WTC11 (cell line): ENCODE results near the gene MYO15A. TPM values are rescaled to one million over a fixed set of nuclear protein-coding genes. Genes with fewer than 3 reads are reported as not detected.

ENCODE experiments used
- ATAC-seq: fragments of 200-7000 bp; cut with Tn5 transposase; 2 replicates; pipeline ENCODE4 v1.10.0; 2021; ENCODE audit warnings: mild to moderate bottlenecking, moderate library complexity
- CTCF ChIA-PET: fragments of 300-600 bp; sonication (Branson Sonifier 250); formaldehyde crosslinking; loops from one replicate; lab custom pipeline; 2021; ENCODE audit warnings: antibody characterized with exemption; lab: Charles Lee
- POLR2A ChIA-PET: fragments of 350-600 bp; sonication (Branson Sonifier 250); formaldehyde crosslinking; loops from one replicate; lab custom pipeline; 2021; ENCODE audit warnings: antibody characterized with exemption; lab: Charles Lee
- DNase-seq: peaks from one replicate; pipeline ENCODE4 v3.0.0; 2021; ENCODE audit warnings: low spot score
- H3K27ac Mint-ChIP-seq: 2 replicates; pipeline ENCODE4 v1.8.0; 2021; ENCODE audit warnings: mixed read lengths
- H3K27me3 Mint-ChIP-seq: 2 replicates; pipeline ENCODE4 v1.8.0; 2021; ENCODE audit warnings: low read depth, mild to moderate bottlenecking, moderate library complexity, mixed read lengths
- H3K36me3 Mint-ChIP-seq: 2 replicates; pipeline ENCODE4 v1.8.0; 2021; ENCODE audit warnings: mixed read lengths
- H3K4me1 Mint-ChIP-seq: 2 replicates; pipeline ENCODE4 v1.8.0; 2022; ENCODE audit warnings: mixed read lengths
- H3K4me3 Mint-ChIP-seq: 2 replicates; pipeline ENCODE4 v1.8.0; 2021; ENCODE audit warnings: mild to moderate bottlenecking, moderate library complexity, mixed read lengths
- H3K9me3 Mint-ChIP-seq: 2 replicates; pipeline ENCODE4 v1.8.0; 2021; ENCODE audit warnings: mixed read lengths
- CBFB ChIP-seq: sonication (generic); formaldehyde crosslinking; IDR thresholded peaks from 2 replicates; pipeline ENCODE4 v1.8.1; 2022; ENCODE audit warnings: mild to moderate bottlenecking, low read depth, missing genetic modification reagents
- CREM ChIP-seq: sonication (generic); formaldehyde crosslinking; IDR thresholded peaks from 2 replicates; pipeline ENCODE4 v1.8.1; 2022; ENCODE audit warnings: mild to moderate bottlenecking, missing genetic modification reagents, moderate library complexity
- FOXP1 ChIP-seq: sonication (generic); formaldehyde crosslinking; IDR thresholded peaks from 2 replicates; pipeline ENCODE4 v1.8.0; 2022; ENCODE audit warnings: missing genetic modification reagents, mild to moderate bottlenecking, moderate library complexity, borderline replicate concordance
- NFE2L1 ChIP-seq: sonication (generic); formaldehyde crosslinking; IDR thresholded peaks from 2 replicates; pipeline ENCODE4 v1.8.1; 2023; ENCODE audit warnings: missing genetic modification reagents
- PREB ChIP-seq: sonication (generic); formaldehyde crosslinking; IDR thresholded peaks from 2 replicates; pipeline ENCODE4 v1.8.1; 2022; ENCODE audit warnings: mild to moderate bottlenecking, missing genetic modification reagents, moderate library complexity, borderline replicate concordance
- RELA ChIP-seq: sonication (generic); formaldehyde crosslinking; IDR thresholded peaks from 2 replicates; pipeline ENCODE4 v1.8.1; 2022; ENCODE audit warnings: missing genetic modification reagents, mild to moderate bottlenecking, borderline replicate concordance
- SMAD3 ChIP-seq: sonication (generic); formaldehyde crosslinking; IDR thresholded peaks from 2 replicates; pipeline ENCODE4 v1.8.0; 2022; ENCODE audit warnings: missing genetic modification reagents, mild to moderate bottlenecking, borderline replicate concordance
- TEAD1 ChIP-seq: sonication (generic); formaldehyde crosslinking; IDR thresholded peaks from 2 replicates; pipeline ENCODE4 v1.8.0; 2022; ENCODE audit warnings: mild to moderate bottlenecking, missing genetic modification reagents
- ZMAT4 ChIP-seq: fragments of 250-450 bp; sonication (Bioruptor Pico); IDR thresholded peaks from 2 replicates; pipeline ENCODE4 v1.9.0; 2021; ENCODE audit warnings: mild to moderate bottlenecking
- ZNF232 ChIP-seq: sonication (generic); formaldehyde crosslinking; IDR thresholded peaks from 2 replicates; pipeline ENCODE4 v1.8.0; 2022; ENCODE audit warnings: mild to moderate bottlenecking, missing genetic modification reagents
- ZNF396 ChIP-seq: fragments of 250-450 bp; sonication (Bioruptor Pico); IDR thresholded peaks from 2 replicates; pipeline ENCODE4 v1.8.0; 2021; ENCODE audit warnings: mild to moderate bottlenecking, moderate library complexity, borderline replicate concordance
- ZNF532 ChIP-seq: fragments of 250-450 bp; sonication (Bioruptor Pico); IDR thresholded peaks from 2 replicates; pipeline ENCODE4 v1.9.0; 2021; ENCODE audit warnings: mild to moderate bottlenecking, borderline replicate concordance
- total RNA-seq: library from RNA; stranded (reverse); gene quantifications from 3 replicates; pipeline ENCODE4 v1.2.3, GENCODE V29; 2021
- TF ChIP-seq, protein P1 (sequence below): fragments of 200-600 bp; IDR thresholded peaks from 2 replicates; pipeline ENCODE4 v1.8.0; 2022; ENCODE audit warnings: antibody characterized with exemption
- TF ChIP-seq, protein P2 (sequence below): sonication (generic); formaldehyde crosslinking; IDR thresholded peaks from 2 replicates; pipeline ENCODE4 v1.8.0; 2022; ENCODE audit warnings: mild to moderate bottlenecking, missing genetic modification reagents
- TF ChIP-seq, protein P3 (sequence below): sonication (generic); formaldehyde crosslinking; IDR thresholded peaks from 2 replicates; pipeline ENCODE4 v1.8.0; 2023; ENCODE audit warnings: missing genetic modification reagents, mild to moderate bottlenecking, borderline replicate concordance
- TF ChIP-seq, protein P4 (sequence below): sonication (generic); formaldehyde crosslinking; conservative IDR thresholded peaks from 2 replicates; pipeline ENCODE4 v1.8.1; 2023; ENCODE audit warnings: mild to moderate bottlenecking, low read depth, missing genetic modification reagents, moderate library complexity

Gene MYO15A
- total RNA-seq, 1 experiment from 2014 or later = 2.6 TPM

GRCh38 chr17:18143044-18143936 is 34.7 kb downstream of the MYO15A start:
- DNase-seq = peak; percentile 63
- H3K27me3 Mint-ChIP-seq = no peaks in the 10 kb centered on the region; the same call in 1 of the 2 replicates
- TF ChIP-seq, protein P1, sequence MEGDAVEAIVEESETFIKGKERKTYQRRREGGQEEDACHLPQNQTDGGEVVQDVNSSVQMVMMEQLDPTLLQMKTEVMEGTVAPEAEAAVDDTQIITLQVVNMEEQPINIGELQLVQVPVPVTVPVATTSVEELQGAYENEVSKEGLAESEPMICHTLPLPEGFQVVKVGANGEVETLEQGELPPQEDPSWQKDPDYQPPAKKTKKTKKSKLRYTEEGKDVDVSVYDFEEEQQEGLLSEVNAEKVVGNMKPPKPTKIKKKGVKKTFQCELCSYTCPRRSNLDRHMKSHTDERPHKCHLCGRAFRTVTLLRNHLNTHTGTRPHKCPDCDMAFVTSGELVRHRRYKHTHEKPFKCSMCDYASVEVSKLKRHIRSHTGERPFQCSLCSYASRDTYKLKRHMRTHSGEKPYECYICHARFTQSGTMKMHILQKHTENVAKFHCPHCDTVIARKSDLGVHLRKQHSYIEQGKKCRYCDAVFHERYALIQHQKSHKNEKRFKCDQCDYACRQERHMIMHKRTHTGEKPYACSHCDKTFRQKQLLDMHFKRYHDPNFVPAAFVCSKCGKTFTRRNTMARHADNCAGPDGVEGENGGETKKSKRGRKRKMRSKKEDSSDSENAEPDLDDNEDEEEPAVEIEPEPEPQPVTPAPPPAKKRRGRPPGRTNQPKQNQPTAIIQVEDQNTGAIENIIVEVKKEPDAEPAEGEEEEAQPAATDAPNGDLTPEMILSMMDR = peak; percentile 35; the same call in 1 of the 2 replicates
- TF ChIP-seq NFE2L1 (CRISPR knock-in tag) = no peak
- TF ChIP-seq, protein P2, sequence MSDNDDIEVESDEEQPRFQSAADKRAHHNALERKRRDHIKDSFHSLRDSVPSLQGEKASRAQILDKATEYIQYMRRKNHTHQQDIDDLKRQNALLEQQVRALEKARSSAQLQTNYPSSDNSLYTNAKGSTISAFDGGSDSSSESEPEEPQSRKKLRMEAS = peak; percentile 42; the same call in 1 of the 2 replicates
- TF ChIP-seq CBFB (CRISPR knock-in tag) = 0 out of 2 replicates have a peak, but pooled peaks have one; percentile 64
- TF ChIP-seq TEAD1 (CRISPR knock-in tag) = 0 out of 2 replicates have a peak, but pooled peaks have one; percentile 26
- no peak for TF ChIP-seq ZNF396 (CRISPR knock-in tag)
- TF ChIP-seq PREB (CRISPR knock-in tag) = no peak
- TF ChIP-seq ZNF232 (CRISPR knock-in tag) = no peak
- TF ChIP-seq FOXP1 (CRISPR knock-in tag) = peak; percentile 65; the same call in 1 of the 2 replicates
- TF ChIP-seq SMAD3 (CRISPR knock-in tag) = no peak
- TF ChIP-seq, protein P3, sequence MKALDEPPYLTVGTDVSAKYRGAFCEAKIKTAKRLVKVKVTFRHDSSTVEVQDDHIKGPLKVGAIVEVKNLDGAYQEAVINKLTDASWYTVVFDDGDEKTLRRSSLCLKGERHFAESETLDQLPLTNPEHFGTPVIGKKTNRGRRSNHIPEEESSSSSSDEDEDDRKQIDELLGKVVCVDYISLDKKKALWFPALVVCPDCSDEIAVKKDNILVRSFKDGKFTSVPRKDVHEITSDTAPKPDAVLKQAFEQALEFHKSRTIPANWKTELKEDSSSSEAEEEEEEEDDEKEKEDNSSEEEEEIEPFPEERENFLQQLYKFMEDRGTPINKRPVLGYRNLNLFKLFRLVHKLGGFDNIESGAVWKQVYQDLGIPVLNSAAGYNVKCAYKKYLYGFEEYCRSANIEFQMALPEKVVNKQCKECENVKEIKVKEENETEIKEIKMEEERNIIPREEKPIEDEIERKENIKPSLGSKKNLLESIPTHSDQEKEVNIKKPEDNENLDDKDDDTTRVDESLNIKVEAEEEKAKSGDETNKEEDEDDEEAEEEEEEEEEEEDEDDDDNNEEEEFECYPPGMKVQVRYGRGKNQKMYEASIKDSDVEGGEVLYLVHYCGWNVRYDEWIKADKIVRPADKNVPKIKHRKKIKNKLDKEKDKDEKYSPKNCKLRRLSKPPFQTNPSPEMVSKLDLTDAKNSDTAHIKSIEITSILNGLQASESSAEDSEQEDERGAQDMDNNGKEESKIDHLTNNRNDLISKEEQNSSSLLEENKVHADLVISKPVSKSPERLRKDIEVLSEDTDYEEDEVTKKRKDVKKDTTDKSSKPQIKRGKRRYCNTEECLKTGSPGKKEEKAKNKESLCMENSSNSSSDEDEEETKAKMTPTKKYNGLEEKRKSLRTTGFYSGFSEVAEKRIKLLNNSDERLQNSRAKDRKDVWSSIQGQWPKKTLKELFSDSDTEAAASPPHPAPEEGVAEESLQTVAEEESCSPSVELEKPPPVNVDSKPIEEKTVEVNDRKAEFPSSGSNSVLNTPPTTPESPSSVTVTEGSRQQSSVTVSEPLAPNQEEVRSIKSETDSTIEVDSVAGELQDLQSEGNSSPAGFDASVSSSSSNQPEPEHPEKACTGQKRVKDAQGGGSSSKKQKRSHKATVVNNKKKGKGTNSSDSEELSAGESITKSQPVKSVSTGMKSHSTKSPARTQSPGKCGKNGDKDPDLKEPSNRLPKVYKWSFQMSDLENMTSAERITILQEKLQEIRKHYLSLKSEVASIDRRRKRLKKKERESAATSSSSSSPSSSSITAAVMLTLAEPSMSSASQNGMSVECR (CRISPR knock-in tag) = no peak
- no peaks in the 10 kb centered on the region for H3K9me3 Mint-ChIP-seq
- ChIA-PET CTCF (interaction anchor here (0.6 to 5.1 kb wide), 21 partner anchors 9 to 707 kb away, joined by 3 to 89 read pairs (median 5); partner anchors contain the start of gene ALKBH5), POLR2A (interaction anchor here (0.5 to 0.6 kb wide), 2 partner anchors 41 to 69 kb away, joined by 3 read pairs; partner anchors contain the start of gene ALKBH5)
- ATAC-seq = peak; percentile 79
- H3K4me1 Mint-ChIP-seq = peaks cover 12% of the 10 kb centered on the region
- no peak overlapping the region for H3K27ac Mint-ChIP-seq
- H3K4me3 Mint-ChIP-seq = no peak overlapping the region
- H3K36me3 Mint-ChIP-seq = no peaks in the 10 kb centered on the region

DNA sequence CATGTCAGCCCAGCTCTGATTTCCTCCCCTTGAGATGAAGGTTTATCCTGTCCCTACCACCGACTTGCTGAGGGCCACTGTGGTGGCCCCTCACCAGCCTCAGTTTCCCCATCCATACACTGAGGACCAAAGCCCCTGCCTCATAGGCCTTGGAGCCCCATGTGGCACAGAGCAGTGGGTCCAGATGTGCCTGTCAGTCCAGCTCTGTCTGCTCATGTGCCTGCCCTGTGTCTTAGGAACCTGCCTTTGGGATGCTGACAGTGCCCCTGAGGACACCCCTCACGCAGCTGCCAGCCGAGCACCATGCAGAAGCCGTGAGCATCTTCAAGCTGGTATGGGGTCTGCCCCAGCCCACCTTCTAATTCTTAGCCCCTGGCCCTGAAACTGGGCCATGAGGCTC is 35.7 kb downstream of the MYO15A start:
- DNase-seq (no peak), ATAC-seq (no peak)
- Mint-ChIP-seq H3K9me3 (no peaks in the 10 kb centered on the region), H3K27ac (no peak overlapping the region), H3K36me3 (no peaks in the 10 kb centered on the region), H3K4me3 (no peak overlapping the region), H3K4me1 (peaks cover 12% of the 10 kb centered on the region), H3K27me3 (no peaks in the 10 kb centered on the region; the same call in 1 of the 2 replicates)
- ChIA-PET CTCF (interaction anchor here (0.6 to 5.1 kb wide), 6 partner anchors 9 to 253 kb away, joined by 3 to 89 read pairs (median 7); no protein-coding TSS in a partner anchor), POLR2A (interaction anchor here (0.5 kb wide), 1 partner anchor 68 kb away, joined by 3 read pairs; no protein-coding TSS in a partner anchor)
- no peak for TF ChIP-seq CREM (CRISPR knock-in tag)
- no peak for TF ChIP-seq FOXP1 (CRISPR knock-in tag)
- TF ChIP-seq, protein P4, sequence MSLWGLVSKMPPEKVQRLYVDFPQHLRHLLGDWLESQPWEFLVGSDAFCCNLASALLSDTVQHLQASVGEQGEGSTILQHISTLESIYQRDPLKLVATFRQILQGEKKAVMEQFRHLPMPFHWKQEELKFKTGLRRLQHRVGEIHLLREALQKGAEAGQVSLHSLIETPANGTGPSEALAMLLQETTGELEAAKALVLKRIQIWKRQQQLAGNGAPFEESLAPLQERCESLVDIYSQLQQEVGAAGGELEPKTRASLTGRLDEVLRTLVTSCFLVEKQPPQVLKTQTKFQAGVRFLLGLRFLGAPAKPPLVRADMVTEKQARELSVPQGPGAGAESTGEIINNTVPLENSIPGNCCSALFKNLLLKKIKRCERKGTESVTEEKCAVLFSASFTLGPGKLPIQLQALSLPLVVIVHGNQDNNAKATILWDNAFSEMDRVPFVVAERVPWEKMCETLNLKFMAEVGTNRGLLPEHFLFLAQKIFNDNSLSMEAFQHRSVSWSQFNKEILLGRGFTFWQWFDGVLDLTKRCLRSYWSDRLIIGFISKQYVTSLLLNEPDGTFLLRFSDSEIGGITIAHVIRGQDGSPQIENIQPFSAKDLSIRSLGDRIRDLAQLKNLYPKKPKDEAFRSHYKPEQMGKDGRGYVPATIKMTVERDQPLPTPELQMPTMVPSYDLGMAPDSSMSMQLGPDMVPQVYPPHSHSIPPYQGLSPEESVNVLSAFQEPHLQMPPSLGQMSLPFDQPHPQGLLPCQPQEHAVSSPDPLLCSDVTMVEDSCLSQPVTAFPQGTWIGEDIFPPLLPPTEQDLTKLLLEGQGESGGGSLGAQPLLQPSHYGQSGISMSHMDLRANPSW (CRISPR knock-in tag) = no peak
- TF ChIP-seq ZNF532 (CRISPR knock-in tag) = no peak
- no peak for TF ChIP-seq CBFB (CRISPR knock-in tag)
- TF ChIP-seq RELA (CRISPR knock-in tag) = no peak
- no peak for TF ChIP-seq ZMAT4
